ENCODE data around the gene S100A3.
A peak's percentile ranks its signal among the peaks of the same experiment; 100 is the strongest.
"Not testable (repeated sequence)": the region's sequence is repeated elsewhere in the genome, so short reads cannot be mapped to it uniquely, and the experiment has no call there.

The S100A3 gene

GRCh38 chr1:153534925-153535241 lies 14.2 kb downstream of the S100A3 start:
- DNase-seq (ENCODE audit: low read depth) = no peak

DNA sequence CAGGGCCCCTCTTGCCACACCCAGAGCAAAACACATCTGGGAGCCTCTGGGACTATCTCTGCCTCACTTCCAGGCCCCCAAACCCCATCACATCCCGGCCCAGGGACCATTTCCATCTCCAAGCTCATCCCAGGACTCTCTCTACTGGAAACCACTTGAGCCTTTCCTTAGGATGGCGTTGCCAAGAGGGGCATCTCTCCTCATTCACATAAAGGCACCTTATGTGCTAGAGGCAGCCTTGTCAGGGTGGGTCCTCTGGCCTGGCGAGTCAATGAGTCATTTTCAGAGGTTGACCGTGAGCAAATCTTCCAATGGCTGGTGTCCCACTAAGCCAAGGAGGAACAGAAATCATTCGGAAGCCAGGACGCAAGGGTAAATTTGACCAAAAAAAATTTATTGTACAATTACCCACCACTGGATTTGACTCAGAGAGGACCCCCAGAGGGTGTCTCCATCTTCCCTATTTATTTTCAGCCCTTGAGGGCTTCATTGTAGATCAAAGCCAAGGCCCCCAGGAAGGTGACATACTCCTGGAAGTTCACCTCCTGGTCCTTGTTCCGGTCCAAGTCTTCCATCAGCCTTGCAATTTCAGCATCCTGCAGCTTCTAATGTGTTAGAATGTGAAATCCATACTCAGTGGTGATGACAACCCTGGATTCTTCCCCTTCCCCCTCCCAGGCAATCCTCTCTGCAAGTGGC lies 14.7 kb downstream of the S100A3 start:
- no peak for DNase-seq (ENCODE audit: low read depth)

DNA sequence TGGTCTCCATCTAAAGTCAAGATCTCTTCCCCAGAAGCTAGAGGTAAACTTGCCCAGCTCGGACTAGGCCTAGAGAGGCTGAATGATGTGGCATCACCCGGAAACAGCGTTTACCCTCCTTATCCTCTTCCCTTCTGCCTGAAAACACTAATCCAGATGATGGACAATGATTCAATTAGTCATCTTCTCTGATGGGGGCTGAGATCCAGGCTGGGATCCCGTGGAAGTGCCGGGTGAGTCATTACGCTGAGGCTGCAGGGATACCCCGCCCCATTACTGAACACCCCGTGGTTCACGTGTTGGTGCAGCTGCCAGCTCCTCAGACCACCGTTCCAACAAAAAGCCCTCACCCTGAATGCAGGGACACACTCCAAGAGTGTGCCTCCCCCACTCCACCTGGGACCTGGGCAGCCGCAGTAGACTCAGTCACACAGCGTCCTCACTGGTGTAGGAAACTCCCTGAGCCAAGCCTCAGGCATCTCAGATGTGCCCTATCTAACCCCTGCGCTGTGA lies 15.3 kb downstream of the S100A3 start:
- DNase-seq (ENCODE audit: low read depth) = no peak

DNA sequence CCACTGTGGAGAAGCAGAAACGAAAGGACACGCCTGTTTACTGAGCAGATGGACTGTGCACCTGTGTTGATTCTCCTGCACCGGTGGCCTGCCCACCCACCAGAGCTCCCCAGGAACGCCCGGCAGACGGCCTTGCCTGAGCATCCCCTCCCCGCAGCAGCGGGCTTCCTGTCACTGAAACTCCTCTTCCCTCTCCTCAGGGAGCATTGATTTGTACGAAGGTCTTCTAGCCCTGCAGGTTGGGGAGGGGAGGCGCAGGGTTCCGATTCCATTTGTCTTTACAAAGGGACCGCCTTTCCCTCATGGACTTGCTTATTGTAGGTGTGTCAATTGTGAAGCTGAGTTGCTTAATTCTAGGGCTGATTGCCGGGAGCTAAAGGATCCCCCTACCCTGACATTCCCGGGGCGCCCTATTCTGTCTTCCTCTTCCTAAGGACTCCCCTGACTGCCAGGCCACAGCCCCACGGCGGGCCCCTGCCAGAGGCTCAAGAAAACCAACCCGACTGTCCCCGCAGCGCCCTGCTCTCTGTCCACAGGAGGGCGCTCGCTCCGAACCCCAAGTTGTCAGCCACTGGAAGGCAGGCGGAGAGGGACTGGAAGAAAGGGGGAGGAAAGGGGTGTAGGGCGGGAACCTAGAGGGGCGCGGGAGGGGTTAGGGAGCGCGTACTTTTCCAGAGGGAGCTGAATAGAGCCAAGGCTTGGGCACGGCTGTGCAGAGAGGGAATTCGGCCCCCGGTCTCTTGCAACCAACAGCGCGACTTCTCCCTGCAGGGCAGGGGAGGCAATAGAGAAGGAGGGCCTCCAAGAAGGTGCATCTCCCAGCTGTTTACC lies 16.1 kb downstream of the S100A3 start:
- DNase-seq (ENCODE audit: low read depth) = peak; percentile 66

DNA sequence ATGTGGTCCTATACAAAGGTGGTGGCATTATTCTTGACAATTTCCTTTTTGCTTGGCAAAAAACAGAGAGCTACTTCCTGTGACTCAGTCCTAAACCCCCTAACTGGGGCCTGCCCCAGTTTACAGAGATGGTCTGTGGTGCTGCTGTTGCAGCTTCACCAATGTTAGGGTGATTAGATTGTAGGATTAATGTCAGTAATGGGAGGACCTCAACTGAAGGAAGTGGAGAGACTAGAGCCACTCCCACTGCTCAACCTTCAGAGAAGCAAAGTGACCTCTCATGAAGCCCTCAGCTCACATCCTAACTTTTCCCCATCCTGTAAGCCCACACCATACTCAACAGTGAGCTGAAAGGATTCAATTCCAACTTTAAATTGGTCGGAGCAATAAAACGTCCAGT lies 16.9 kb downstream of the S100A3 start:
- no peak for DNase-seq (ENCODE audit: low read depth)

DNA sequence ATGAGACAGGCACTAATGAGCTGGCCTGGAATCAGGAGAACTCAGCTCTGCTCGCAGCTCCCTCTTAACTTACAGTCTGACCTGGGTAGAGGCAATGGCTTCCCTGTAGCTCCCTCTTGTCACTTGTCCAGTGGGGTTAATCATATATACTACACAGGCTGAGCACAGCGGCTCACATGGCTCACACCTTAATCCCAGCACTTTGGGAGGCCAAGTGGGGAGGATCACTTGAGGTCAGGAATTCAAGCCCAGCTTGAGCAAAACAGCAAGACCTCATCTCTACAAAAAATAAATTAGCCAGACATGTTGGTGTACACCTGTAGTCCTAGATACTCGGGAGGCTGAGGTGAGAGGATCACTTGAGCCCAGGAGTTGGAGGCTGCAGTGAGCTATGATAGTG lies 17.4 kb downstream of the S100A3 start:
- no peak for DNase-seq (ENCODE audit: low read depth)

GRCh38 chr1:153527683-153528040 lies 21.4 kb downstream of the S100A3 start:
- DNase-seq (ENCODE audit: low read depth) = no peak

DNA sequence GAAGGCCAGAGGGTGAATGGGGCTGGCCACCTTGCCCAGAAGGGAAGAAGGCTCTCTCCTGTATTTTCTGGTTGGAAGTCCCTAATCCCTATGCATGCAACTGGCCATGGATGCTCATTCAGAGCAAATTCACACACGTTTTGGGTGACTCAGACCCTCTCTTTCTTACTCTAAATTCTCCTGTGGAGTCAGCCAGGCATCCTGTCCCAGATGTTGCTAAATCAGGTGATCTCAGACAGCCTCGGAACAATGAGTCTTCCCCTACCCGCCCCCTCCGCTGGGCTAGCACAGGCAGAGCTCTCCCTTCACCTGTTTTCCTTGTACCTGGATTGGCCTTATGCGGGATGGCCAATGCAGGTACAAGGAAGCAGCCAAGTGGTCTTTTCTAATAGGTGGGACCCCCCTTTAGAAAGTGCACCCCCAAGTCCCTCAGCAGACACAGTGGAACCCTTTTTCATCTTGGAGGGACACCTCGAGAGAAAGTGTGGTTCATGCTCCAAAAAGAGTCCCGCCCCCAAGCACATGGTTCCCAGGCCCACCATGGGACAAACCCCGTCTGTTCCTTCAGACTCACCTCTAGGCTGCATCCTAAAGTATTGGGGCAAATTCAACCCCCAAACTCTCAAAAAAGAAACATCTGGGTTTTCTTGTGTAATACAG lies 21.9 kb downstream of the S100A3 start:
- no peak for DNase-seq (ENCODE audit: low read depth)

GRCh38 chr1:153526132-153526543 lies 22.9 kb downstream of the S100A3 start:
- no peak for DNase-seq (ENCODE audit: low read depth)

DNA sequence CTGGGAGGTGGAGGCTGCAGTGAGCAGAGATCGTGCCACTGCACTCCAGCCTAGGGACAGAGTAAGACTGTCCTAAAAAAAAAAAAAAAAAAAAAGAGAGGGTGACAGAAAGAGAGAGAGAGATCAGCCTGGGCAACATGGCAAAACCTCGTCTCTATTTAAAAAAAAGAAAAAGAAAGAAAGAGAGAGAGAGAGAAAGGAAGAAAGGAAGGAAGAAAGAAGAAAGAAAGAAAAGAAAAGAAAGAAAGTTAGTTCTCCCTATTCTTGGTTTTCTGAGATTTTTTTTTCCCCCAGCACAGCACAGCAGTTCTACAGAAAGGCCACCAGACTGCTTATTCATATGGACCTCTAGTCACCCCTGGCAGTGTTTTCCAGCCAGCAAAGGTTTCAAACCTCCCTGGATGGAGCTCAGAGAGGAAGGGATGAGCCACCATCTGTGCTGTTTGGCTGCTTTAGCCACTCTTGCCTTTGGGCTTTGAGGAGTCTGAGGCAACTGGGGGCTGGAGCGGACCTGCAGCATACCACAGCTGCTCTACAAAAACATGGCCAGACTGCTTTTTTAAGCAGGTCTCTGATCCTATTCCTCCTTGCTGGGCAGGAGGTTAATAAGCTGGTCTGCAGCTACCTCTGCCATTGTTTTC lies 23.9 kb downstream of the S100A3 start:
- no peak for DNase-seq (ENCODE audit: low read depth)

GRCh38 chr1:153522353-153523048 lies 26.6 kb downstream of the S100A3 start:
- DNase-seq (ENCODE audit: low read depth) = not testable (repeated sequence)

GRCh38 chr1:153521808-153522207 lies 27.2 kb downstream of the S100A3 start:
- DNase-seq (ENCODE audit: low read depth) = not testable (repeated sequence)

GRCh38 chr1:153520818-153521476 lies 28.1 kb downstream of the S100A3 start:
- no peak for DNase-seq (ENCODE audit: low read depth)

- not testable (repeated sequence) for DNase-seq (ENCODE audit: low read depth)
Measured at GRCh38 chr1:153520137-153520691, 28.8 kb downstream of the S100A3 start.

DNA sequence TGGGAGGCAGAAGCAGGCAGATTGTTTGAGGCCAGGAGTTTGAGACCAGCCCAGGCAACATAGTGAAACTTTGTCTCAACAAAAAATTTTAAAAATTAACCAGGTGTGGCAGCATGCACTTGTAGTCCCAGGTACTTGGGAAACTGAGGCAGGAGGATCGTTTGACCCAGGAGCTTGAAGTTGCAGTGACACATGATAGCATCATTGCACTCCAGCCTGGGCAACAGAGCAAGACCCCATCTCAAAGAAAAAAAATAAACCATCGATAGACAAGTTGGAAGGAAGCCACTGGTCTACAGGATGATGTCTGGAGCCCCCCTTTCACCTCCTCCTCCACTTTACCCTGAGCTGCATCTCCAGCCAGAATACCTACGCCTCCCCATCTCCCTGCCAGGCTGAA lies 29.8 kb downstream of the S100A3 start:
- no peak for DNase-seq (ENCODE audit: low read depth)

DNA sequence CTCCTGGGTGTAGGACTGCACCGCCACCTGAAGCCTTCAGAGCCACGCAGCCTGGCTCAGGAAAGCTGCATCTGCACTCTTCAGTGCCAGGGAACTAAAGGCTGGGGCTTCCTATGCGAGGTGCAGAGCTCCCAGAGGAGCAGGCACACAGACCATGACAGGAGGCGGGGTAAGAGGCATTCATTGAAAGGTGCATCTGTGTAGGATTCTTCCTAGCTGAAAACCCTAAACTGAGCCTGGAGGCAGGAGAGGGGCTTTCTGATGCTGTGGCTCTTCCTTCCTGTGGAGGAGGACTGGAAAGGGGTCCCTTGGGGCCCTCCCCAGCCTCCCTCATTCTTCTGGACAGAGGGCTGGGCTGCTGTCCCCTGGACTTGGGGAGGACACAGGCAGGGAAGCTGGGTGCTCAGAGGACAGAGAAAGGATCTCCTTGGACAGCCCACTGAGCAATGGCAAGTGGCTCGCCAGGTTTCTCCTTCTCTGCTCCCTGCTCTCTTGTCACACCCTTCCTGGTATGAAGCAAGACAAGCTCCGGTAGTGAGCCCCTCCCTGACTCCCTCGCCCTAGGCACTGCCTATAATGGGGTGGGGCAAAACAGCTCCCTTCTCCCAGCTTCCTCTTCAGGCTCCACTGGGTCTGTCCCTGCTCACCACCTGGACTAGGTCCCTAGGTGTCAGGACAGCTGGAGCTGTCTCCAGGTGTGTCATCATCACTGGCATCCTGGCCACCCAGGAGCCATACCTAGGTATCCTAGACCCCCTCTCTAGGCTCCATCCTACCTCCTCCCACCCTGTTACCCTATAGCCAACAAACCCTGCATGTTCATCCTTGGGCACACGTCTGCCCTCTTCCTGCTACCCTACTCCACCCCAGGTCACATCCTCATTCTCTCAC lies 33.3 kb downstream of the S100A3 start:
- no peak for DNase-seq (ENCODE audit: low read depth)

DNA sequence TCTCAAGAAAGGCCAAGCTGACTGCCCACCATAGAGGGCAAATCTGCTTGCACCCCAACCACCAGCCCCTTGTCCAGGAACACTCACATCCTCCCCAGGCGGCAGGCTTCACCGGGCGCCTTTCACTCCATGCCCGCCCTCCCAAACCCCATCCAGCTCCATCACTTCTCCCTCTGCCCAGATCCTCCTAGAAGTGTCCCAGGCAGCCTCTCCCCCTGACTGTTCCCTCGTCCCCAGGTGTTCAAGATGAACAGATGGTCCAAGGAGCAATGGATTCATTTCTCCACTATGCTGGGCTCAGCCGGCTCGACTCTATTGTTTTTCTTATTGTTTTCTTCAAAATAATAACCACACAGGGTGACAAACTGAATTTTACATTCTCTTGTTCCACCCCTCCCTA lies 35.4 kb downstream of the S100A3 start:
- no peak for DNase-seq (ENCODE audit: low read depth)

- DNase-seq (ENCODE audit: low read depth) = no peak
Measured at GRCh38 chr1:153513023-153513422, 36.0 kb downstream of the S100A3 start.

- DNase-seq (ENCODE audit: low read depth) = peak; percentile 64
Measured at GRCh38 chr1:153510984-153511410, 38.1 kb downstream of the S100A3 start.

Measured in stimulated activated CD8-positive, alpha-beta memory T cell treated with anti-CD3 and anti-CD28 coated beads, Interleukin-12 subunit alpha, Interleukin-12 subunit beta, amount 100 ng/mL, for 1 hour (primary cell).